Endothelial cell (in vitro differentiated cells): ENCODE results near the gene SRBD1. TPM values are rescaled to one million over a fixed set of nuclear protein-coding genes. Genes with fewer than 3 reads are reported as not detected.
A peak's percentile ranks its signal among the peaks of the same experiment; 100 is the strongest.

Experiments used
- DNase-seq: peaks from one replicate; pipeline ENCODE4 v3.0.0; 2021; ENCODE audit warnings: low spot score
- H3K27ac Mint-ChIP-seq: one replicate; pipeline ENCODE4 v1.8.0; 2021; ENCODE audit warnings: mixed read lengths, inconsistent platforms; ENCODE audit not compliant: unreplicated experiment
- H3K27me3 Mint-ChIP-seq: one replicate; pipeline ENCODE4 v1.8.0; 2021; ENCODE audit warnings: mild to moderate bottlenecking, moderate library complexity, mixed read lengths, inconsistent platforms; ENCODE audit not compliant: unreplicated experiment
- H3K36me3 Mint-ChIP-seq: one replicate; pipeline ENCODE4 v1.8.0; 2021; ENCODE audit warnings: mild to moderate bottlenecking, low read depth, mixed read lengths, inconsistent platforms; ENCODE audit not compliant: unreplicated experiment
- H3K4me1 Mint-ChIP-seq: one replicate; pipeline ENCODE4 v1.8.0; 2021; ENCODE audit warnings: mild to moderate bottlenecking, mixed read lengths, inconsistent platforms; ENCODE audit not compliant: unreplicated experiment
- H3K4me3 Mint-ChIP-seq: one replicate; pipeline ENCODE4 v1.8.0; 2021; ENCODE audit warnings: mild to moderate bottlenecking, mixed read lengths, inconsistent platforms; ENCODE audit not compliant: unreplicated experiment
- H3K9me3 Mint-ChIP-seq: one replicate; pipeline ENCODE4 v1.8.0; 2021; ENCODE audit warnings: mixed read lengths, inconsistent platforms; ENCODE audit not compliant: unreplicated experiment
- total RNA-seq: library from RNA; stranded (reverse); fragmentation: NEBNext Ultra II Directional; extraction: Animal tissue kit (Norgen Biotek cat#: 25700); gene quantifications from one replicate; pipeline ENCODE4 v1.2.1, GENCODE V29; 2021; ENCODE audit not compliant: unreplicated experiment
- TF ChIP-seq, protein P1 (sequence below): fragments of 200-600 bp; sonication (generic); IDR thresholded peaks from one replicate; pipeline ENCODE4 v1.5.0; 2021; ENCODE audit warnings: antibody characterized with exemption; ENCODE audit not compliant: unreplicated experiment

Gene SRBD1
- total RNA-seq, 1 donor from 2014 or later: 18.2 TPM

GRCh38 chr2:45649462-45649857 lies 38.4 kb upstream of the SRBD1 start:
- no peak for DNase-seq
- Mint-ChIP-seq H3K36me3 (peaks cover 6% of the 10 kb centered on the region), H3K27me3 (peaks cover 12% of the 10 kb centered on the region), H3K27ac (no peak overlapping the region), H3K4me1 (peaks cover 23% of the 10 kb centered on the region), H3K9me3 (no peaks in the 10 kb centered on the region), H3K4me3 (peak overlapping the region; percentile 93)
- TF ChIP-seq, protein P1, sequence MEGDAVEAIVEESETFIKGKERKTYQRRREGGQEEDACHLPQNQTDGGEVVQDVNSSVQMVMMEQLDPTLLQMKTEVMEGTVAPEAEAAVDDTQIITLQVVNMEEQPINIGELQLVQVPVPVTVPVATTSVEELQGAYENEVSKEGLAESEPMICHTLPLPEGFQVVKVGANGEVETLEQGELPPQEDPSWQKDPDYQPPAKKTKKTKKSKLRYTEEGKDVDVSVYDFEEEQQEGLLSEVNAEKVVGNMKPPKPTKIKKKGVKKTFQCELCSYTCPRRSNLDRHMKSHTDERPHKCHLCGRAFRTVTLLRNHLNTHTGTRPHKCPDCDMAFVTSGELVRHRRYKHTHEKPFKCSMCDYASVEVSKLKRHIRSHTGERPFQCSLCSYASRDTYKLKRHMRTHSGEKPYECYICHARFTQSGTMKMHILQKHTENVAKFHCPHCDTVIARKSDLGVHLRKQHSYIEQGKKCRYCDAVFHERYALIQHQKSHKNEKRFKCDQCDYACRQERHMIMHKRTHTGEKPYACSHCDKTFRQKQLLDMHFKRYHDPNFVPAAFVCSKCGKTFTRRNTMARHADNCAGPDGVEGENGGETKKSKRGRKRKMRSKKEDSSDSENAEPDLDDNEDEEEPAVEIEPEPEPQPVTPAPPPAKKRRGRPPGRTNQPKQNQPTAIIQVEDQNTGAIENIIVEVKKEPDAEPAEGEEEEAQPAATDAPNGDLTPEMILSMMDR: no peak

DNA sequence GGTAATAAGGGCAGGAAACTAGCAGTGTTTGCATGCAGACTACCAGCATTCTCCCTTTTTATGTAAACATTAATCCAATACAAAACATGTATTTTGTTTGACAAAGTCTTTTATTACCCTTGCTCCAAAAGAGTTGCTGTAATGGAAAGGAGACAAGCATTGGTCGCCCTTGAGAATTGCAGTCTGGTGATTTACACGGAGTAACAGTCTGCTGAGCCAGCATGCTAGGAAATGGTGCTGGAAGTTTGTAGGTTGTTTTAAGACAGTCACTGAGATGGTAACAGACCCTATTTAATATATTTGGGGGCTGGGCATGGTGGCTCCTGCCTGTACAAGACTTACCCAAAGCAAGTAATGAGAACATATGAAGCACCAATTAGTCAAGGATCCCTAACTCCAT lies 37.6 kb upstream of the SRBD1 start:
- H3K27ac Mint-ChIP-seq: no peak overlapping the region
- H3K27me3 Mint-ChIP-seq: peaks cover 14% of the 10 kb centered on the region
- H3K4me3 Mint-ChIP-seq: no peak overlapping the region
- DNase-seq: no peak
- H3K9me3 Mint-ChIP-seq: no peaks in the 10 kb centered on the region
- peaks cover 18% of the 10 kb centered on the region for H3K4me1 Mint-ChIP-seq
- peaks cover 6% of the 10 kb centered on the region for H3K36me3 Mint-ChIP-seq
- TF ChIP-seq, protein P1: no peak

DNA sequence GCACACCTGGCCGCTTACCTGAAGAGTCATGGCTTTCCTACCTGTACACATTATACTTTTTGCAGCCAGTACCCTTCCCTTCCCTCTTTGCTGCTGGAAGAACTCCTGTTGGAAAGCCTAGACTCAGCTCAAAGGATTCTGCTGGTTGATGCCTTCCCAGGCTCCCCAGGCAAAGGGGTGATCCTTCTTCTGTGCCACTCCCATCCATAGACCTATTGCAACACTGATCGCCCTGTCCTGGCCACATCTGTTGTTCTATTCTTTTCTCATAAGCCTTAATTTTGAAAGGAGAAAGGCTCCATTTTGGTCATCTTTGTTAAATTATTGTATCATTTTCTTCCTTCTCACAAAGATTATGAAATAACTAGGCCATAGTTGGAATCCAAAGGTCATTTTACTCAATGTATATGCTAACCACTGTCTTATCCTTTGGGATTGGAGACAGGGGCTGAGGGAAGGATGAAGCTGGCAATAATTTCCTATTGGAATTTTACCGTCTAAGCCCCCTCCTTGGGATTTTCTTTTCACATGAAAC lies 37.0 kb upstream of the SRBD1 start:
- no peak for DNase-seq
- H3K27ac Mint-ChIP-seq: no peak overlapping the region
- H3K4me1 Mint-ChIP-seq: peaks cover 17% of the 10 kb centered on the region
- H3K4me3 Mint-ChIP-seq: no peak overlapping the region
- H3K9me3 Mint-ChIP-seq: no peaks in the 10 kb centered on the region
- peaks cover 6% of the 10 kb centered on the region for H3K36me3 Mint-ChIP-seq
- TF ChIP-seq, protein P1: no peak
- H3K27me3 Mint-ChIP-seq: peaks cover 14% of the 10 kb centered on the region

DNA sequence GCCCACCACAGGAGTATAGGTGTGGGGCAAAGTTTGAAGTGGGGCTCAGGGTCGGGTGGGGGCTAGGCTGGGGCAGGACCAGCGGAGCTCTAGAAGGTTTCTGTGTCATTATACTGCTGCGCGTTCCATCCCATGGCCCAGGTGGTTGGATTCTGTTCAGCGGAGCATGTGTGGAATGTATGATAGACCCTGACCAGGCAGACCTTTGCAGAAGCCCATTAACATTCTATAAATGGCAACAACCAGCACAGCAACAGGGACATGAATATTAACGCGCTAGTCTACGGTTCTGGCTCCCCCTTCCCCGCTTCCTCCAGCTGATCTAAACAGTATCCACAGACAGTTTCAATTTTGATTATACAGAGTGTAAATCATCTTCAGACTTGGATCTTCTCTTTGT lies 36.3 kb upstream of the SRBD1 start:
- no peak for DNase-seq
- Mint-ChIP-seq H3K36me3 (no peaks in the 10 kb centered on the region), H3K27ac (no peak overlapping the region), H3K4me1 (peaks cover 11% of the 10 kb centered on the region), H3K9me3 (no peaks in the 10 kb centered on the region), H3K27me3 (peaks cover 9% of the 10 kb centered on the region), H3K4me3 (no peak overlapping the region)
- TF ChIP-seq, protein P1: no peak

DNA sequence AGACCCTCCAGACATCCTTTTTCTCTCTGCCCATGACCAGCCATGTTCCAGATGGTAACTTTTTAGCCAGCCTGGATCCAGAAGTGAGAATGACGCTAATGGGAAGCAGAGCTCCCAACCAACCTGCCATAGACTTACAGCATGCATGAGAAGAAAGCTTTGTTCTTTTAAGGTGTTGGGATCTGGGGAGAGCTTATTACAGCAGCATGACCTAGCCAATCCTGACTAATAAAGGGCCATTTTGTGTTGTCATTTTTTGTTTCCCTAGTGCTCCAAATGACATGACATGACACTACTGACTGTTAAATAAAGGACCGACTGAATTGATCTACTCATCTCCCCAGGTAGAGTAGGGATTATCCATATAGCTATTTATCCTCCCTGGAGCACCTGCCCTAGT lies 35.2 kb upstream of the SRBD1 start:
- H3K27me3 Mint-ChIP-seq: peaks cover 12% of the 10 kb centered on the region

More for the DNA sequence above, 35.2 kb upstream of the SRBD1 start:
- no peak for DNase-seq
- no peak overlapping the region for H3K27ac Mint-ChIP-seq
- H3K36me3 Mint-ChIP-seq: peaks cover 4% of the 10 kb centered on the region
- no peak overlapping the region for H3K4me3 Mint-ChIP-seq
- no peaks in the 10 kb centered on the region for H3K9me3 Mint-ChIP-seq
- TF ChIP-seq, protein P1: no peak
- peaks cover 6% of the 10 kb centered on the region for H3K4me1 Mint-ChIP-seq
